Measurements from ENCODE around the gene TTLL11. TPM values are rescaled to one million over a fixed set of nuclear protein-coding genes. Genes with fewer than 3 reads are reported as not detected.

TTLL11 gene
- total RNA-seq, 6 donors from 2014 or later, result 6.8 to 18.9 (median 12.9) TPM

- TF ChIP-seq POLR2AphosphoS5 (IDR thresholded peaks at IDR 0.05) (no peak), EP300 (IDR thresholded peaks at IDR 0.05) (no peak), CTCF (IDR thresholded peaks at IDR 0.05) (no peak), POLR2A (IDR thresholded peaks at IDR 0.05) (no peak)
- H3K36me3 ChIP-seq, result peaks cover 11 to 77% (median 50%) of the 10 kb centered on the region in 4 donors
- no peak overlapping the region for H3K4me3 ChIP-seq
- peaks cover 8 to 15% (median 9%) of the 10 kb centered on the region in 4 donors for H3K4me1 ChIP-seq
- ATAC-seq (ENCODE audit: low FRiP score in 2 of 2) (no peak), DNase-seq (peak in 1 of 2 donors; percentile 35)
- H3K27ac ChIP-seq, result no peak overlapping the region
- H3K9me3 ChIP-seq, result no peaks in the 10 kb centered on the region
- H3K27me3 ChIP-seq, result no peaks in the 10 kb centered on the region
- 93 to 98% methylated on average over 15 to 17 of the region's 17 CpGs for WGBS, 2 donors
Observed at GRCh38 chr9:121781701-121782464, 311.2 kb downstream of the TTLL11 start.

GRCh38 chr9:121781145-121781548 lies 312.0 kb downstream of the TTLL11 start:
- Histone ChIP-seq H3K9me3 (no peaks in the 10 kb centered on the region), H3K27ac (no peak overlapping the region), H3K4me1 (peaks cover 8 to 15% (median 9%) of the 10 kb centered on the region in 4 donors), H3K27me3 (no peaks in the 10 kb centered on the region), H3K36me3 (peaks cover 16 to 84% (median 55%) of the 10 kb centered on the region in 4 donors), H3K4me3 (no peak overlapping the region)
- no peak for ATAC-seq (ENCODE audit: low FRiP score in 2 of 2)
- no peak for DNase-seq
- TF ChIP-seq CTCF (IDR thresholded peaks at IDR 0.05), result no peak
- 91 to 92% methylated on average over 7 to 8 of the region's 8 CpGs for WGBS, 2 donors

GRCh38 chr9:121780177-121781040 lies 312.7 kb downstream of the TTLL11 start:
- no peak for ATAC-seq (ENCODE audit: low FRiP score in 2 of 2)
- Histone ChIP-seq H3K4me3 (no peak overlapping the region), H3K36me3 (peaks cover 20 to 84% (median 60%) of the 10 kb centered on the region in 4 donors), H3K27me3 (no peaks in the 10 kb centered on the region), H3K9me3 (no peaks in the 10 kb centered on the region), H3K27ac (peak overlapping the region; percentile 15 to 80 (median 30)), H3K4me1 (peaks cover 8 to 15% (median 9%) of the 10 kb centered on the region in 4 donors)
- DNase-seq, result no peak
- WGBS, 2 donors, result 89 to 92% methylated on average over 16 to 17 of the region's 17 CpGs
- TF ChIP-seq CTCF (IDR thresholded peaks at IDR 0.05) (no peak), EP300 (IDR thresholded peaks at IDR 0.05) (no peak), POLR2AphosphoS5 (IDR thresholded peaks at IDR 0.05) (no peak), POLR2A (IDR thresholded peaks at IDR 0.05) (no peak)

GRCh38 chr9:121779381-121780117 lies 313.6 kb downstream of the TTLL11 start:
- Histone ChIP-seq H3K4me3 (no peak overlapping the region), H3K27ac (peak overlapping the region; percentile 15 to 80 (median 30)), H3K9me3 (no peaks in the 10 kb centered on the region), H3K36me3 (peaks cover 21 to 84% (median 65%) of the 10 kb centered on the region in 4 donors), H3K27me3 (no peaks in the 10 kb centered on the region), H3K4me1 (peaks cover 8 to 15% (median 9%) of the 10 kb centered on the region in 4 donors)
- WGBS, 2 donors, result 63 to 72% methylated on average over 13 of the region's 13 CpGs
- TF ChIP-seq CTCF (IDR thresholded peaks at IDR 0.05) (no peak), POLR2AphosphoS5 (IDR thresholded peaks at IDR 0.05) (peak; percentile 13 to 29), EP300 (IDR thresholded peaks at IDR 0.05) (peak in 2 of 4 donors; percentile 45 to 64), POLR2A (IDR thresholded peaks at IDR 0.05) (no peak)
- DNase-seq, result no peak
- no peak for ATAC-seq (ENCODE audit: low FRiP score in 2 of 2)

All from upper lobe of left lung (tissue), 6 donors.